Activated T-helper 1 cell treated with anti-CD3 and anti-CD28 coated beads, Interleukin-2, amount 50 U/mL, for 16 hours (primary cell): Measurements from ENCODE around the gene NASP.

Experiments used
- DNase-seq, 2 donors: peaks; one replicate each; pipeline ENCODE4 v3.0.0-alpha.2; 2020; ENCODE audit warnings: low read depth in 1 of 2, low spot score in 1 of 2

Gene NASP

GRCh38 chr1:45666836-45667235 lies 83.0 kb downstream of the NASP start:
- no peak for DNase-seq

- no peak for DNase-seq
Observed at GRCh38 chr1:45667321-45668111, 83.7 kb downstream of the NASP start.
